A549 (cell line): ENCODE results near the gene SLC3A2. TPM values are rescaled to one million over a fixed set of nuclear protein-coding genes. Genes with fewer than 3 reads are reported as not detected.

Source experiments
- ATAC-seq, 2 experiments: fragments of 200-7000 bp in 1 of 2; fragments of >200 bp in 1 of 2; cut with Nextera tagmentation in 1 of 2; cut with Tn5 transposase in 1 of 2; 3 replicates each; pipeline versions ENCODE4 v1.8.0 to v1.9.1; 2018 to 2020; ENCODE audit warnings: mild to moderate bottlenecking in 1 of 2, moderate library complexity in 1 of 2
- CTCF ChIA-PET: fragments of 300-600 bp; sonication (Branson Sonifier 250); formaldehyde crosslinking; extraction: SDS; loops from one replicate; lab custom pipeline; 2021; ENCODE audit warnings: antibody characterized with exemption, inconsistent platforms; lab: Yijun Ruan, JAX
- POLR2A ChIA-PET: fragments of 350-600 bp; formaldehyde crosslinking; extraction: SDS; loops from one replicate; lab custom pipeline; 2021; ENCODE audit warnings: antibody characterized with exemption, inconsistent platforms; lab: Yijun Ruan, JAX
- DNase-seq, 2 experiments: peaks; one replicate each; pipeline versions ENCODE4 v3.0.0 to v3.0.0-alpha.2; 2011 to 2016; ENCODE audit warnings: low read depth in 1 of 2, low spot score in 1 of 2
- FAIRE-seq: peaks from 2 replicates; lab custom pipeline; 2011; peaks lifted over from hg19 to GRCh38; lab: Jason Lieb, UNC
- H3K27ac ChIP-seq, 2 experiments: fragments of >200 bp; sonication (Bioruptor Twin); formaldehyde crosslinking; 3 replicates each; pipeline ENCODE4 v1.5.1; 2016 to 2017
- H3K4me1 ChIP-seq: fragments of >200 bp; sonication (Bioruptor Twin); formaldehyde crosslinking; 3 replicates; pipeline ENCODE4 v1.6.1; 2016
- H3K4me2 ChIP-seq: fragments of >200 bp; sonication (Bioruptor Twin); formaldehyde crosslinking; 3 replicates; pipeline ENCODE4 v1.6.1; 2016
- H3K4me3 ChIP-seq: fragments of >200 bp; sonication (Bioruptor Twin); formaldehyde crosslinking; 3 replicates; pipeline ENCODE4 v1.5.1; 2016
- H3K9me3 ChIP-seq: fragments of >200 bp; sonication (Bioruptor Twin); formaldehyde crosslinking; 3 replicates; pipeline ENCODE4 v1.6.1; 2016
- BCL3 ChIP-seq: fragments of >200 bp; sonication (Bioruptor Twin); formaldehyde crosslinking; IDR thresholded peaks from 3 replicates; pipeline ENCODE4 v1.6.1; 2016
- CBX8 ChIP-seq: fragments of 200-600 bp; sonication (generic); IDR thresholded peaks from 2 replicates; pipeline ENCODE4 v1.6.1; 2016
- CHD2 ChIP-seq: fragments of 150-350 bp; IDR thresholded peaks from 2 replicates; pipeline ENCODE4 v1.6.1; 2014; ENCODE audit warnings: low read length; ENCODE audit not compliant: partially characterized antibody
- CHD4 ChIP-seq: fragments of 200-600 bp; sonication (generic); IDR thresholded peaks from 2 replicates; pipeline ENCODE4 v1.6.1; 2016; ENCODE audit warnings: antibody characterized with exemption, mild to moderate bottlenecking, borderline replicate concordance
- EHF ChIP-seq: fragments of 250-450 bp; sonication (Bioruptor Pico); IDR thresholded peaks from 2 replicates; pipeline ENCODE4 v1.5.0; 2020; ENCODE audit warnings: mild to moderate bottlenecking
- FOXS1 ChIP-seq: fragments of 250-450 bp; sonication (Bioruptor Pico); IDR thresholded peaks from 2 replicates; pipeline ENCODE4 v1.5.0; 2020; ENCODE audit warnings: mild to moderate bottlenecking, moderate library complexity
- HOXB13 ChIP-seq: fragments of 250-450 bp; sonication (Bioruptor Pico); IDR thresholded peaks from 2 replicates; pipeline ENCODE4 v1.5.0; 2020; ENCODE audit warnings: low read depth, mild to moderate bottlenecking, moderate library complexity
- HOXB5 ChIP-seq: fragments of 250-450 bp; sonication (Bioruptor Pico); IDR thresholded peaks from 2 replicates; pipeline ENCODE4 v1.5.0; 2020; ENCODE audit warnings: mild to moderate bottlenecking, moderate library complexity
- JUN ChIP-seq, 2 experiments: fragments of >200 bp; sonication (Bioruptor Twin); formaldehyde crosslinking; IDR thresholded peaks; 2 replicates in 1 of 2; 3 replicates in 1 of 2; pipeline ENCODE4 v1.6.1; 2016 to 2017
- JUNB ChIP-seq: fragments of >200 bp; sonication (Bioruptor Twin); formaldehyde crosslinking; IDR thresholded peaks from 2 replicates; pipeline ENCODE4 v1.6.1; 2016
- MAX ChIP-seq: IDR thresholded peaks from 2 replicates; pipeline ENCODE4 v1.6.1; 2012
- NFE2L2 ChIP-seq: fragments of 150-350 bp; conservative IDR thresholded peaks from 2 replicates; pipeline ENCODE4 v1.6.1; 2014; ENCODE audit warnings: low read length
- PHF8 ChIP-seq: fragments of 200-600 bp; sonication (generic); IDR thresholded peaks from 2 replicates; pipeline ENCODE4 v1.6.1; 2016; ENCODE audit warnings: low read depth, mild to moderate bottlenecking, antibody characterized with exemption, moderate library complexity, borderline replicate concordance
- POLR2A ChIP-seq: IDR thresholded peaks from 2 replicates; pipeline ENCODE4 v1.6.1; 2012; ENCODE audit warnings: mild to moderate bottlenecking, low read length
- RARB ChIP-seq: fragments of 250-450 bp; sonication (Bioruptor Pico); IDR thresholded peaks from 2 replicates; pipeline ENCODE4 v1.8.0; 2021; ENCODE audit warnings: mild to moderate bottlenecking, moderate library complexity
- RFX5 ChIP-seq: fragments of 450-650 bp; IDR thresholded peaks from 2 replicates; pipeline ENCODE4 v1.7.1; 2014; ENCODE audit warnings: antibody characterized with exemption, mild to moderate bottlenecking, moderate library complexity
- RNF2 ChIP-seq: fragments of 200-600 bp; sonication (generic); IDR thresholded peaks from 2 replicates; pipeline ENCODE4 v1.6.1; 2016; ENCODE audit warnings: low read depth, mild to moderate bottlenecking, antibody characterized with exemption, moderate library complexity, borderline replicate concordance
- SMC3 ChIP-seq: fragments of >200 bp; sonication (Bioruptor Twin); formaldehyde crosslinking; IDR thresholded peaks from 3 replicates; pipeline ENCODE4 v1.6.1; 2018; ENCODE audit warnings: inconsistent platforms
- SREBF2 ChIP-seq: fragments of 450-650 bp; IDR thresholded peaks from 2 replicates; pipeline ENCODE4 v1.6.1; 2014; ENCODE audit warnings: mild to moderate bottlenecking, moderate library complexity
- TP53 ChIP-seq: fragments of 250-450 bp; sonication (Bioruptor Pico); IDR thresholded peaks from 2 replicates; pipeline ENCODE4 v1.5.0; 2021; ENCODE audit warnings: mild to moderate bottlenecking, moderate library complexity
- USF2 ChIP-seq: fragments of 450-650 bp; IDR thresholded peaks from 2 replicates; pipeline ENCODE4 v1.6.1; 2014; ENCODE audit warnings: antibody characterized with exemption
- ZC3H11A ChIP-seq: fragments of 450-650 bp; IDR thresholded peaks from 2 replicates; pipeline ENCODE4 v1.6.1; 2014; ENCODE audit warnings: antibody characterized with exemption, mild to moderate bottlenecking
- ZNF302 ChIP-seq: fragments of 250-450 bp; sonication (Bioruptor Pico); IDR thresholded peaks from 2 replicates; pipeline ENCODE4 v1.9.0; 2021; ENCODE audit warnings: inconsistent platforms, mild to moderate bottlenecking, moderate library complexity
- ZSCAN20 ChIP-seq: fragments of 250-450 bp; sonication (Bioruptor Pico); IDR thresholded peaks from 2 replicates; pipeline ENCODE4 v1.8.0; 2022; ENCODE audit warnings: mild to moderate bottlenecking, moderate library complexity
- WGBS: methylation state at CpG from one replicate; pipeline ENCODE4 v1.1.6; 2017; ENCODE audit errors: missing lambda C conversion rate; 5-methylcytosine and 5-hydroxymethylcytosine counted together
- polyA plus RNA-seq, 4 experiments: library from polyadenylated mRNA; depleted of rRNA in 3 of 4; stranded (reverse); fragments of >200 nt; fragmentation: RNase III in 1 of 4; extraction: RNeasy Plus Mini Kit Qiagen cat#74134 plus additional on column Dnase treatment in 1 of 4; gene quantifications; 2 replicates in 3 of 4; 3 replicates in 1 of 4; pipeline ENCODE4 v1.2.3, GENCODE V29; 2011 to 2017

Gene SLC3A2
- polyA plus RNA-seq, 2 of the 4 experiments (the other 2 are of a cell fraction), result 1,007 to 1,064 TPM

GRCh38 chr11:62843466-62843865 lies 37.2 kb upstream of the SLC3A2 start:
- Histone ChIP-seq H3K4me2 (no peak overlapping the region), H3K4me1 (peaks cover 6% of the 10 kb centered on the region; the same call in 2 of the 3 replicates)
- DNase-seq, result no peak
- CTCF ChIA-PET, result interaction anchor here (1.3 kb wide), 1 partner anchor 12 kb away, joined by 6 read pairs; no protein-coding TSS in a partner anchor
- POLR2A ChIA-PET, result interaction anchor here (1.0 kb wide), 1 partner anchor 11 kb away, joined by 3 read pairs; no protein-coding TSS in a partner anchor
- TF ChIP-seq SMC3 (no peak), FOXS1 (CRISPR knock-in tag) (no peak), JUN (IDR thresholded peaks at IDR 0.05) (no peak), CHD4 (no peak), BCL3 (no peak), CBX8 (no peak), SREBF2 (no peak), POLR2A (no peak)
- TF ChIP-seq, all 56 proteins: peak for 0
- no peak for ATAC-seq
- WGBS, result 94% methylated on average over 3 of the region's 3 CpGs
- no peak for FAIRE-seq
- Histone ChIP-seq H3K27ac (no peak overlapping the region; a peak in 1 of 6 replicates), H3K4me3 (no peak overlapping the region), H3K9me3 (no peaks in the 10 kb centered on the region)

GRCh38 chr11:62844154-62844553 lies 36.5 kb upstream of the SLC3A2 start:
- Histone ChIP-seq H3K27ac (no peak overlapping the region), H3K4me3 (no peak overlapping the region), H3K4me2 (no peak overlapping the region), H3K9me3 (no peaks in the 10 kb centered on the region), H3K4me1 (peaks cover 6% of the 10 kb centered on the region; the same call in 2 of the 3 replicates)
- TF ChIP-seq RNF2 (no peak), NFE2L2 (no peak), ZSCAN20 (CRISPR knock-in tag) (no peak), RFX5 (no peak), JUNB (no peak), ZNF302 (CRISPR knock-in tag) (no peak), EHF (CRISPR knock-in tag) (no peak), SREBF2 (no peak), USF2 (no peak), MAX (no peak), HOXB5 (CRISPR knock-in tag) (no peak), ZC3H11A (no peak), CHD2 (no peak), FOXS1 (CRISPR knock-in tag) (no peak), RARB (CRISPR knock-in tag) (no peak), PHF8 (no peak), TP53 (CRISPR knock-in tag) (no peak), HOXB13 (CRISPR knock-in tag) (no peak)
- POLR2A ChIA-PET, result interaction anchor here (1.0 to 1.3 kb wide), 2 partner anchors 10 to 11 kb away, joined by 3 read pairs; no protein-coding TSS in a partner anchor
- ATAC-seq (no peak), DNase-seq (no peak), FAIRE-seq (no peak)
- WGBS, result 95% methylated on average over 3 of the region's 3 CpGs
- CTCF ChIA-PET, result interaction anchor here (1.3 kb wide), 1 partner anchor 11 kb away, joined by 6 read pairs; no protein-coding TSS in a partner anchor

GRCh38 chr11:62846177-62846576 lies 34.5 kb upstream of the SLC3A2 start:
- Histone ChIP-seq H3K9me3 (no peaks in the 10 kb centered on the region), H3K4me3 (no peak overlapping the region), H3K4me1 (peaks cover 8% of the 10 kb centered on the region; the same call in 2 of the 3 replicates), H3K27ac (no peak overlapping the region), H3K4me2 (no peak overlapping the region)
- TF ChIP-seq ZNF302 (CRISPR knock-in tag), result no peak
- 69% methylated on average over 3 of the region's 3 CpGs for WGBS
- POLR2A ChIA-PET, result no interaction called here
- CTCF ChIA-PET, result interaction anchor here (1.9 kb wide), 1 partner anchor 59 kb away, joined by 4 read pairs; no protein-coding TSS in a partner anchor
- DNase-seq (no peak), FAIRE-seq (no peak), ATAC-seq (no peak)
